Measurements from ENCODE around the gene MAST2.

DNA sequence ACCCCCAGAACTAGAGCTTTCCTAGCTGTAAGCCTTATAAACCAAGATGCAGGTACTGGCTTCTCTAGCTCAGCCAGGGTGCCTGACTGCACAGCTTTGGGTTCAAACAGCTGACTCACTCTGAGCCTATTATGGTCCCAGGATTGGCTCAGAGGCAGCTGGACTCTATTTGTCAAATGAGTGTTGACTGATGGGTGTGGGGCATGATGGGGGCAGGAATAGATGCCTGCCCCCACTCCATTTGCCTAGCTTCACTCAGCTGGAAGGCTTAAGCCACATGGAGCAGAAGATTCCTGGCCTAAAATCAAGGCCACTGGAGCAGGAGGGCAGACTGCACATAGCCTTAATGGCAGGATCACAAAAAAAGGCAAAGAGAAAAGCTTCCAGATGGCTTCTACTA lies 238.6 kb downstream of the MAST2 start:
- TF ChIP-seq, protein P1, sequence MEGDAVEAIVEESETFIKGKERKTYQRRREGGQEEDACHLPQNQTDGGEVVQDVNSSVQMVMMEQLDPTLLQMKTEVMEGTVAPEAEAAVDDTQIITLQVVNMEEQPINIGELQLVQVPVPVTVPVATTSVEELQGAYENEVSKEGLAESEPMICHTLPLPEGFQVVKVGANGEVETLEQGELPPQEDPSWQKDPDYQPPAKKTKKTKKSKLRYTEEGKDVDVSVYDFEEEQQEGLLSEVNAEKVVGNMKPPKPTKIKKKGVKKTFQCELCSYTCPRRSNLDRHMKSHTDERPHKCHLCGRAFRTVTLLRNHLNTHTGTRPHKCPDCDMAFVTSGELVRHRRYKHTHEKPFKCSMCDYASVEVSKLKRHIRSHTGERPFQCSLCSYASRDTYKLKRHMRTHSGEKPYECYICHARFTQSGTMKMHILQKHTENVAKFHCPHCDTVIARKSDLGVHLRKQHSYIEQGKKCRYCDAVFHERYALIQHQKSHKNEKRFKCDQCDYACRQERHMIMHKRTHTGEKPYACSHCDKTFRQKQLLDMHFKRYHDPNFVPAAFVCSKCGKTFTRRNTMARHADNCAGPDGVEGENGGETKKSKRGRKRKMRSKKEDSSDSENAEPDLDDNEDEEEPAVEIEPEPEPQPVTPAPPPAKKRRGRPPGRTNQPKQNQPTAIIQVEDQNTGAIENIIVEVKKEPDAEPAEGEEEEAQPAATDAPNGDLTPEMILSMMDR (IDR thresholded peaks at IDR 0.05): no peak
- TF ChIP-seq POLR2AphosphoS5 (IDR thresholded peaks at IDR 0.05): no peak

Measured in upper lobe of left lung (tissue), 4 donors.